SU-DHL-6 (cell line): ENCODE measurements around the gene TTLL8.

Experiments used
- H2AFZ ChIP-seq: fragments of 200-600 bp; sonication (generic); 2 replicates; pipeline ENCODE4 v1.6.1; 2014; ENCODE audit warnings: low read depth, mild to moderate bottlenecking, moderate library complexity, mixed read lengths, antibody characterized with exemption, low read length; ENCODE audit not compliant: severe bottlenecking
- H3F3A ChIP-seq: fragments of 200-600 bp; shearing (Covaris generic); 2 replicates; pipeline ENCODE4 v1.6.0; 2016; ENCODE audit warnings: antibody characterized with exemption, mild to moderate bottlenecking; ENCODE audit not compliant: insufficient read depth
- H3K27ac ChIP-seq: fragments of 200-600 bp; sonication (generic); 2 replicates; pipeline ENCODE4 v1.5.1; 2016; ENCODE audit warnings: low read depth, mild to moderate bottlenecking, low read length, moderate library complexity, mixed read lengths
- H3K27me3 ChIP-seq: fragments of 200-600 bp; sonication (generic), shearing (Covaris generic); 2 replicates; pipeline ENCODE4 v1.6.0; 2014; ENCODE audit warnings: mild to moderate bottlenecking, low read length
- H3K36me3 ChIP-seq: fragments of 200-600 bp; sonication (generic); 2 replicates; pipeline ENCODE4 v1.6.1; 2014; ENCODE audit warnings: mild to moderate bottlenecking, low read length, mixed read lengths
- H3K4me2 ChIP-seq: fragments of 300-600, 200-600 bp; shearing (Covaris generic), sonication (generic); 2 replicates; pipeline ENCODE4 v1.6.0; 2014; ENCODE audit warnings: low read length, low read depth, mild to moderate bottlenecking; ENCODE audit not compliant: poor library complexity, severe bottlenecking
- H3K4me3 ChIP-seq: fragments of 200-600 bp; sonication (generic); 2 replicates; pipeline ENCODE4 v1.5.1; 2014; ENCODE audit warnings: antibody characterized with exemption, low read length, mild to moderate bottlenecking, mixed read lengths; ENCODE audit not compliant: insufficient read depth, poor library complexity, severe bottlenecking
- H3K79me2 ChIP-seq: fragments of 200-600 bp; sonication (generic); 2 replicates; pipeline ENCODE4 v1.6.1; 2014; ENCODE audit warnings: mild to moderate bottlenecking, low read length, moderate library complexity; ENCODE audit not compliant: insufficient read depth
- H3K9ac ChIP-seq: fragments of 200-600 bp; sonication (generic); 2 replicates; pipeline ENCODE4 v1.7.0; 2014; ENCODE audit warnings: mild to moderate bottlenecking, low read length
- H3K9me2 ChIP-seq: fragments of 200-600 bp; sonication (generic); replicated peaks from 2 replicates; pipeline ENCODE4 v1.6.1; 2014; ENCODE audit warnings: low read length; ENCODE audit not compliant: insufficient read depth
- H3K9me3 ChIP-seq: fragments of 200-600 bp; sonication (generic); 2 replicates; pipeline ENCODE4 v1.6.1; 2014; ENCODE audit warnings: low read length, mixed read lengths; ENCODE audit not compliant: insufficient read depth
- H4K20me1 ChIP-seq: fragments of 200-600 bp; sonication (generic); 2 replicates; pipeline ENCODE4 v1.6.1; 2014; ENCODE audit warnings: low read depth, mild to moderate bottlenecking, antibody characterized with exemption, low read length, moderate library complexity, mixed read lengths
- EZH2phosphoT487 ChIP-seq: fragments of 200-600 bp; sonication (generic), shearing (Covaris generic); conservative IDR thresholded peaks from 2 replicates; pipeline ENCODE4 v1.6.1; 2018; ENCODE audit warnings: mild to moderate bottlenecking, antibody characterized with exemption, low read length, moderate library complexity, mixed read lengths
- TF ChIP-seq, protein P1 (sequence below): fragments of 200-600 bp; sonication (generic); IDR thresholded peaks from one replicate; pipeline ENCODE4 v1.5.1; 2017; ENCODE audit warnings: antibody characterized with exemption, mild to moderate bottlenecking, low read length, moderate library complexity; ENCODE audit not compliant: insufficient read depth, poor library complexity, severe bottlenecking

The TTLL8 gene

DNA sequence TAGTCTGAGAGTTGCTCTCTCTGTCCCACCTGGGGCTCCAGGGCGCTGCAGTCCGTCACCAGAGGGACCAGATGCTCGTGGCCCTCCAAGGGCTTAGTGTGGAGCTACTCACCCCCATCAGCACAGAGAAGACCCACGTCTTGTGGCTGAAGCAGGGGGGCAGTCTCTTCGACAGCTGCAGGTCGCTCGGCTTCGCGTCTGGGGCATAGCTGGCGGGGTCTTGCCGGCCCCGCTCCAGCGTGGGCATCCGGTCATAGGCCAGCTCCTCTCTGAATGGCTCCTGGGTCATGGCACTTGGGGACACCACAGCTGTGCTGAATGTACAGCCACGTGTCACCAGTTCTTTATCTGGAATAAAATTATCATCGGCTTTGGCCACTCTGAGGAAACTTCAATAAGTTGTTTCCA lies 26.5 kb upstream of the TTLL8 start:
- no peak for TF ChIP-seq EZH2phosphoT487
- TF ChIP-seq, protein P1, sequence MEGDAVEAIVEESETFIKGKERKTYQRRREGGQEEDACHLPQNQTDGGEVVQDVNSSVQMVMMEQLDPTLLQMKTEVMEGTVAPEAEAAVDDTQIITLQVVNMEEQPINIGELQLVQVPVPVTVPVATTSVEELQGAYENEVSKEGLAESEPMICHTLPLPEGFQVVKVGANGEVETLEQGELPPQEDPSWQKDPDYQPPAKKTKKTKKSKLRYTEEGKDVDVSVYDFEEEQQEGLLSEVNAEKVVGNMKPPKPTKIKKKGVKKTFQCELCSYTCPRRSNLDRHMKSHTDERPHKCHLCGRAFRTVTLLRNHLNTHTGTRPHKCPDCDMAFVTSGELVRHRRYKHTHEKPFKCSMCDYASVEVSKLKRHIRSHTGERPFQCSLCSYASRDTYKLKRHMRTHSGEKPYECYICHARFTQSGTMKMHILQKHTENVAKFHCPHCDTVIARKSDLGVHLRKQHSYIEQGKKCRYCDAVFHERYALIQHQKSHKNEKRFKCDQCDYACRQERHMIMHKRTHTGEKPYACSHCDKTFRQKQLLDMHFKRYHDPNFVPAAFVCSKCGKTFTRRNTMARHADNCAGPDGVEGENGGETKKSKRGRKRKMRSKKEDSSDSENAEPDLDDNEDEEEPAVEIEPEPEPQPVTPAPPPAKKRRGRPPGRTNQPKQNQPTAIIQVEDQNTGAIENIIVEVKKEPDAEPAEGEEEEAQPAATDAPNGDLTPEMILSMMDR: no peak
- H3F3A ChIP-seq: no peaks in the 10 kb centered on the region
- H2AFZ ChIP-seq: no peak overlapping the region
- no peaks in the 10 kb centered on the region for H3K79me2 ChIP-seq
- no peaks in the 10 kb centered on the region for H3K9me3 ChIP-seq
- no peaks in the 10 kb centered on the region for H4K20me1 ChIP-seq
- no peaks in the 10 kb centered on the region for H3K27me3 ChIP-seq
- no peak overlapping the region for H3K27ac ChIP-seq
- H3K9me2 ChIP-seq: no peaks in the 10 kb centered on the region
- H3K4me3 ChIP-seq: no peak overlapping the region
- no peak overlapping the region for H3K4me2 ChIP-seq
- H3K9ac ChIP-seq: no peak overlapping the region
- H3K36me3 ChIP-seq: no peaks in the 10 kb centered on the region

DNA sequence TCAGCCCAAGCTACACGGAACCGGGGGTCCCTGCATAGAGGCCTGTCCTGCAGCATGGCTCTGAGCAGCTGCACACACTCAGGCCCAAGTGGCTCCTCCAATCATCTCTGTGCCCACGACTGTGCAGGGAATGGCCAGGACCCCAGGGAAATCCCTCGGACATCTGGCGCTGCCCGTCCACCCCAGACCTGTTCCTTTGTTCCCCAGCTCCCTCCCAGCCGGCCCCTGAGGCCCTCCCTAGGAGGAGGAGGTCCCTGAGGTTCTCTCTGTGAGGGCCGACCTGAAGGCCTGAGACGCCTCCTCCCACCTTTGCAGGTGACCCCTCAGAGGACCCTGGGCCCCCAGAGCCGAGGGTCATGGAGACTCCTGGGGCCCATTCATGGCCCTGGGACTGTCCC lies 26.0 kb upstream of the TTLL8 start:
- no peaks in the 10 kb centered on the region for H3K36me3 ChIP-seq
- H3K9ac ChIP-seq: no peak overlapping the region
- H3F3A ChIP-seq: no peaks in the 10 kb centered on the region
- TF ChIP-seq EZH2phosphoT487: no peak
- TF ChIP-seq, protein P1: no peak
- H2AFZ ChIP-seq: no peak overlapping the region
- no peak overlapping the region for H3K4me2 ChIP-seq
- no peaks in the 10 kb centered on the region for H3K9me2 ChIP-seq
- no peak overlapping the region for H3K27ac ChIP-seq
- no peaks in the 10 kb centered on the region for H3K27me3 ChIP-seq
- no peaks in the 10 kb centered on the region for H4K20me1 ChIP-seq
- H3K9me3 ChIP-seq: no peaks in the 10 kb centered on the region
- H3K79me2 ChIP-seq: no peaks in the 10 kb centered on the region
- no peak overlapping the region for H3K4me3 ChIP-seq

DNA sequence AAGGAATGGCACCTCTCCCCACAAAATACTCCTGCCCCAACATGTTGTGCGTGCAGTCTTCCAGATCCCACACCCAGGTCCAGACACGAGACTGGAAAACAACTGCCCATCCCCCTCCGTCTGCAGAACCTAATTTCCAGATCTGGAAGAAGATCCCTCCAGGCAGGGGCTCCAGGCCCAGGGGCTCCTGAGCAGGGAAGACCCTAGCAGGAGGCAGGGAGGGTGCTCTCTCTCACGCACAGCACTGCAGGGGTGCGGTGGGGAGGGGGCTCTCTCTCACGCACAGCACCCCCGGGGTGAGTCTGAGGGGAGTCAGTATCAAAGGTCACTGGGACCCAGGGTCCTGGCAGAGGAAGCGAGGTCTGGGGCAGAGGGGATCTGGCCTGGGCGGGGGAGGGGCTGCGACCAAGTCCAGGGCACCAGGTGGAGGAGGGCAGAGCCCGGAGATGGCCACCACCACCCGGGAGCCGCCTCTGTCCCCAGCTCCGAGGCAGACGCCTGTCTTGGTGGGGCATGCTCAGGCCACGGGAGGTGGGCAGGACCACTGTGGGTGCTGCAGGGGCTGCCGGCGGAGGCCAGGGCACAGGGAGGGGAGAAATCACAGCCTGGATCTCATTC lies 25.5 kb upstream of the TTLL8 start:
- H3K9ac ChIP-seq: no peak overlapping the region
- H3K79me2 ChIP-seq: no peaks in the 10 kb centered on the region
- no peaks in the 10 kb centered on the region for H3K27me3 ChIP-seq
- TF ChIP-seq EZH2phosphoT487: no peak
- TF ChIP-seq, protein P1: no peak
- H3K9me3 ChIP-seq: no peaks in the 10 kb centered on the region
- H3K4me2 ChIP-seq: no peak overlapping the region
- no peaks in the 10 kb centered on the region for H3F3A ChIP-seq
- H3K36me3 ChIP-seq: no peaks in the 10 kb centered on the region
- no peaks in the 10 kb centered on the region for H3K9me2 ChIP-seq
- H4K20me1 ChIP-seq: no peaks in the 10 kb centered on the region
- H3K4me3 ChIP-seq: no peak overlapping the region
- H2AFZ ChIP-seq: no peak overlapping the region
- no peak overlapping the region for H3K27ac ChIP-seq
